IPS-20b (cell line): Measurements from ENCODE around the gene DMPK.

Experiments used
- H3K27ac ChIP-seq: one replicate; pipeline ENCODE4 v1.5.1; 2013; ENCODE audit warnings: low read length
- H3K27me3 ChIP-seq: 2 replicates; pipeline ENCODE4 v1.6.1; 2013; ENCODE audit warnings: mild to moderate bottlenecking, low read length, inconsistent platforms; ENCODE audit not compliant: insufficient read depth
- H3K36me3 ChIP-seq: 2 replicates; pipeline ENCODE4 v1.6.1; 2013; ENCODE audit warnings: low read depth, mild to moderate bottlenecking, inconsistent platforms, low read length, moderate library complexity; ENCODE audit not compliant: insufficient read depth
- H3K4me1 ChIP-seq: 2 replicates; pipeline ENCODE4 v1.6.1; 2013; ENCODE audit warnings: mild to moderate bottlenecking, control low read depth, inconsistent platforms, low read length, moderate library complexity; ENCODE audit not compliant: insufficient read depth
- H3K4me3 ChIP-seq: 2 replicates; pipeline ENCODE4 v1.5.1; 2013; ENCODE audit warnings: mild to moderate bottlenecking, low read length, inconsistent platforms
- H3K9ac ChIP-seq: 2 replicates; pipeline ENCODE4 v1.6.1; 2013; ENCODE audit warnings: low read depth, mild to moderate bottlenecking, inconsistent platforms, low read length, moderate library complexity
- H3K9me3 ChIP-seq: 2 replicates; pipeline ENCODE4 v1.6.1; 2013; ENCODE audit warnings: mild to moderate bottlenecking, low read depth, low read length, inconsistent platforms; ENCODE audit not compliant: insufficient read depth

The DMPK gene

GRCh38 chr19:45793876-45794275 lies 11.6 kb upstream of the DMPK start:
- no peak overlapping the region for H3K9ac ChIP-seq
- H3K27ac ChIP-seq = no peak overlapping the region
- peaks cover 17% of the 10 kb centered on the region for H3K36me3 ChIP-seq
- H3K4me1 ChIP-seq = peaks cover 3% of the 10 kb centered on the region; the same call in 1 of the 2 replicates
- H3K9me3 ChIP-seq = no peaks in the 10 kb centered on the region
- no peak overlapping the region for H3K4me3 ChIP-seq
- no peaks in the 10 kb centered on the region for H3K27me3 ChIP-seq

GRCh38 chr19:45793178-45793564 lies 10.9 kb upstream of the DMPK start:
- Histone ChIP-seq H3K4me1 (peaks cover 3% of the 10 kb centered on the region; the same call in 1 of the 2 replicates), H3K9me3 (no peaks in the 10 kb centered on the region), H3K36me3 (peaks cover 24% of the 10 kb centered on the region), H3K4me3 (peak overlapping the region; percentile 50; the same call in 1 of the 2 replicates), H3K27ac (no peak overlapping the region), H3K27me3 (no peaks in the 10 kb centered on the region), H3K9ac (peak overlapping the region; percentile 23; the same call in 1 of the 2 replicates)

GRCh38 chr19:45792470-45793177 lies 10.3 kb upstream of the DMPK start, which contains the start of gene DMWD:
TSS of gene DMWD (minus strand) at chr19:45792845. CDS start at chr19:45792756, 89 bp downstream.
- peak within 1 kb of the TSS; percentile 98 for H3K4me3 ChIP-seq
- peak within 1 kb of the TSS; percentile 65 for H3K27ac ChIP-seq
- H3K27me3 ChIP-seq = no peaks in the 10 kb centered on the region
- peak within 1 kb of the TSS; percentile 92; the same call in 1 of the 2 replicates for H3K9ac ChIP-seq
- H3K4me1 ChIP-seq = peaks cover 3% of the 10 kb centered on the region; the same call in 1 of the 2 replicates
- no peaks in the 10 kb centered on the region for H3K9me3 ChIP-seq
- peaks cover 27% of the 10 kb centered on the region for H3K36me3 ChIP-seq

GRCh38 chr19:45791744-45792469 lies 9.6 kb upstream of the DMPK start:
- Histone ChIP-seq H3K27ac (peak overlapping the region; percentile 65), H3K4me3 (peak overlapping the region; percentile 98), H3K36me3 (peaks cover 34% of the 10 kb centered on the region), H3K27me3 (no peaks in the 10 kb centered on the region), H3K9me3 (no peaks in the 10 kb centered on the region), H3K4me1 (peaks cover 3% of the 10 kb centered on the region; the same call in 1 of the 2 replicates), H3K9ac (peak overlapping the region; percentile 92; the same call in 1 of the 2 replicates)

GRCh38 chr19:45790942-45791341 lies 8.7 kb upstream of the DMPK start:
- Histone ChIP-seq H3K4me1 (peaks cover 3% of the 10 kb centered on the region; the same call in 1 of the 2 replicates), H3K36me3 (peaks cover 41% of the 10 kb centered on the region), H3K27me3 (no peaks in the 10 kb centered on the region), H3K27ac (no peak overlapping the region), H3K4me3 (peak overlapping the region; percentile 98), H3K9ac (0 out of 2 replicates have a peak overlapping the region, but pooled peaks have one; percentile 92), H3K9me3 (no peaks in the 10 kb centered on the region)

GRCh38 chr19:45789035-45789786 lies 6.9 kb upstream of the DMPK start:
- Histone ChIP-seq H3K36me3 (peaks cover 52% of the 10 kb centered on the region), H3K9me3 (no peaks in the 10 kb centered on the region), H3K27ac (no peak overlapping the region), H3K4me3 (no peak overlapping the region), H3K4me1 (peaks cover 3% of the 10 kb centered on the region; the same call in 1 of the 2 replicates), H3K27me3 (no peaks in the 10 kb centered on the region), H3K9ac (no peak overlapping the region)

GRCh38 chr19:45786533-45786894 lies 4.2 kb upstream of the DMPK start:
- peaks cover 52% of the 10 kb centered on the region for H3K36me3 ChIP-seq
- H3K27me3 ChIP-seq = no peaks in the 10 kb centered on the region
- H3K27ac ChIP-seq = no peak overlapping the region
- no peaks in the 10 kb centered on the region for H3K9me3 ChIP-seq
- H3K9ac ChIP-seq = no peak overlapping the region
- H3K4me1 ChIP-seq = peaks cover 6% of the 10 kb centered on the region; the same call in 1 of the 2 replicates
- H3K4me3 ChIP-seq = no peak overlapping the region

- H3K4me3 ChIP-seq = no peak overlapping the region
- H3K4me1 ChIP-seq = peaks cover 7% of the 10 kb centered on the region
- no peaks in the 10 kb centered on the region for H3K9me3 ChIP-seq
- H3K9ac ChIP-seq = no peak overlapping the region
- peaks cover 3% of the 10 kb centered on the region for H3K27me3 ChIP-seq
- peaks cover 50% of the 10 kb centered on the region for H3K36me3 ChIP-seq
- H3K27ac ChIP-seq = no peak overlapping the region
These were observed 3.7 kb upstream of the DMPK start for GRCh38 chr19:45785781-45786532.

- peaks cover 12% of the 10 kb centered on the region for H3K4me1 ChIP-seq
- peaks cover 43% of the 10 kb centered on the region for H3K36me3 ChIP-seq
- peaks cover 12% of the 10 kb centered on the region for H3K27me3 ChIP-seq
- no peak overlapping the region for H3K9ac ChIP-seq
- H3K27ac ChIP-seq = no peak overlapping the region
- no peaks in the 10 kb centered on the region for H3K9me3 ChIP-seq
- H3K4me3 ChIP-seq = no peak overlapping the region
These were observed 2.8 kb upstream of the DMPK start for GRCh38 chr19:45785097-45785496.

- Histone ChIP-seq H3K9ac (no peak overlapping the region), H3K27me3 (peaks cover 15% of the 10 kb centered on the region), H3K4me3 (no peak overlapping the region), H3K27ac (no peak overlapping the region), H3K36me3 (peaks cover 38% of the 10 kb centered on the region), H3K4me1 (peaks cover 16% of the 10 kb centered on the region), H3K9me3 (no peaks in the 10 kb centered on the region)
These were observed 1.8 kb upstream of the DMPK start for GRCh38 chr19:45784096-45784495.
